ENCODE data around the gene FGFR3.

The FGFR3 gene

DNA sequence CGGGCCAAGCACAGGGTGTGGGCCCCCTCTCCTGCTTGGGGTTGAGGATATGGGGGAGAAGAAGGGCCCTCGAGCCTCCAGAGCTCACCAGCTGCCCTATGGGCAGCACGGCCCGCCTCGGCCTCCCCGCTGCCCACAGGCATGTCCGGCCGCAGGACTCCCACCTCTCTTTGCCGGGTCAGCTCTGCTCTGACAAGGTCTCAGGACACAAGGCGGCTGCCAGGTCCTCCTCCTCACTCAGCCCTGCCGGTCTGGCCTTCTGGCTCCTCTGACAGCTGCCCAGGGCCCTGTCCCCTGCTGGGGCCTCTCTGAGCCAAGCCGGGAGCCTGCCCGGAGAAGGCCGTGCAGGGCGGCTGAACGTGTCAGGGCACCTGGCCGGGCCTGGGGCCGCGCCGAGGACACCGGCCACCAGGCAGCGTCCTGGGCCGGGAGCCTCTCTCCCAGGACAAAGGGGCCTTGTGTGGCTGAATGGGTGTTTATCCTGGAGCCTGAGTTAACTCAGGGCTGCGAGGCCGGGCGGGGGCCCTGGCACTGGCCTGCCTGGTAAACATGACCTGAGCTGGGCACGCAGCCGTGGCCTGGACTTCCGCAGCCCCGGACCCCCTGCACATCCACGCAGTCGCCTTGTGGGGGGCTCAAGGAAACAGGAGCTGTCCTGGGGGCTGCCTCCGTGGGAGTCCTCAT lies 46.0 kb upstream of the FGFR3 start:
- TF ChIP-seq, protein P1, sequence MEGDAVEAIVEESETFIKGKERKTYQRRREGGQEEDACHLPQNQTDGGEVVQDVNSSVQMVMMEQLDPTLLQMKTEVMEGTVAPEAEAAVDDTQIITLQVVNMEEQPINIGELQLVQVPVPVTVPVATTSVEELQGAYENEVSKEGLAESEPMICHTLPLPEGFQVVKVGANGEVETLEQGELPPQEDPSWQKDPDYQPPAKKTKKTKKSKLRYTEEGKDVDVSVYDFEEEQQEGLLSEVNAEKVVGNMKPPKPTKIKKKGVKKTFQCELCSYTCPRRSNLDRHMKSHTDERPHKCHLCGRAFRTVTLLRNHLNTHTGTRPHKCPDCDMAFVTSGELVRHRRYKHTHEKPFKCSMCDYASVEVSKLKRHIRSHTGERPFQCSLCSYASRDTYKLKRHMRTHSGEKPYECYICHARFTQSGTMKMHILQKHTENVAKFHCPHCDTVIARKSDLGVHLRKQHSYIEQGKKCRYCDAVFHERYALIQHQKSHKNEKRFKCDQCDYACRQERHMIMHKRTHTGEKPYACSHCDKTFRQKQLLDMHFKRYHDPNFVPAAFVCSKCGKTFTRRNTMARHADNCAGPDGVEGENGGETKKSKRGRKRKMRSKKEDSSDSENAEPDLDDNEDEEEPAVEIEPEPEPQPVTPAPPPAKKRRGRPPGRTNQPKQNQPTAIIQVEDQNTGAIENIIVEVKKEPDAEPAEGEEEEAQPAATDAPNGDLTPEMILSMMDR (IDR thresholded peaks at IDR 0.05; ENCODE audit: low read depth, low read length) = no peak
- no peak for DNase-seq (ENCODE audit: extremely low read depth, low read depth)

DNA sequence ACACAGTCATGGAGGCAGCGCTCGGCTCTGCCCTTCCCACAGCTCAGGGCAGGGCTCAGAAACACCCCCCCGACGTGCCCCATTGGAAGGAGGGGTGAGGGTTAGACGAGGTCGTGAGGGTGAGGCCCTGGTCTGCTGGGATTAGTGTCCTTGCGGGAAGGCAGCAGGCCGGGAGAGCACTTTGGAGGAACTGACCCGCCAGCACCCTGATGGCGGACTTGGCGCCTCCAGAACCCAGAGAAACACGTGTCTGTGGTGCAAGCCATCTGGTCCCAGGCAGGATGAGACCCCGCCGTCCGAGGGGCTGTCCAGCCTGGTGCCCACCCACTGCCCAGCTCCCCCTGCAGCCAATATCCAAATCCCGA lies 45.5 kb upstream of the FGFR3 start:
- TF ChIP-seq, protein P1 (IDR thresholded peaks at IDR 0.05; ENCODE audit: low read depth, low read length) = no peak
- no peak for DNase-seq (ENCODE audit: extremely low read depth, low read depth)

GRCh38 chr4:1748465-1748995 lies 44.6 kb upstream of the FGFR3 start:
- TF ChIP-seq, protein P1 (IDR thresholded peaks at IDR 0.05; ENCODE audit: low read depth, low read length) = peak; percentile 76
- no peak for DNase-seq (ENCODE audit: extremely low read depth, low read depth)

- TF ChIP-seq, protein P1 (IDR thresholded peaks at IDR 0.05; ENCODE audit: low read depth, low read length) = no peak
- DNase-seq (ENCODE audit: extremely low read depth, low read depth) = no peak
Observed at GRCh38 chr4:1749370-1749769, 43.7 kb upstream of the FGFR3 start.

GRCh38 chr4:1749826-1750225 lies 43.3 kb upstream of the FGFR3 start:
- TF ChIP-seq, protein P1 (IDR thresholded peaks at IDR 0.05; ENCODE audit: low read depth, low read length) = no peak
- DNase-seq (ENCODE audit: extremely low read depth, low read depth) = no peak

- TF ChIP-seq, protein P1 (IDR thresholded peaks at IDR 0.05; ENCODE audit: low read depth, low read length) = no peak
- no peak for DNase-seq (ENCODE audit: extremely low read depth, low read depth)
Observed at GRCh38 chr4:1750381-1751154, 42.5 kb upstream of the FGFR3 start.
